NCI-H2081 (cell line): ENCODE results near the gene PTP4A1.
A peak's percentile ranks its signal among the peaks of the same experiment; 100 is the strongest.
"Not testable (repeated sequence)": the region's sequence is repeated elsewhere in the genome, so short reads cannot be mapped to it uniquely, and the experiment has no call there.

Experiments
- DNase-seq, 2 experiments: peaks; one replicate each; lab custom pipeline; 2025; lab: John Stamatoyannopoulos, UW

Gene PTP4A1

GRCh38 chr6:63572044-63572746 lies at the start of gene PTP4A1, which contains the start of gene LOC128125822:
TSS of gene PTP4A1 (plus strand) at chr6:63572480. CDS start at chr6:63576881, 4,401 bp downstream.
TSS of gene LOC128125822 (plus strand) at chr6:63572480.
- peak; percentile 97 for DNase-seq

DNA sequence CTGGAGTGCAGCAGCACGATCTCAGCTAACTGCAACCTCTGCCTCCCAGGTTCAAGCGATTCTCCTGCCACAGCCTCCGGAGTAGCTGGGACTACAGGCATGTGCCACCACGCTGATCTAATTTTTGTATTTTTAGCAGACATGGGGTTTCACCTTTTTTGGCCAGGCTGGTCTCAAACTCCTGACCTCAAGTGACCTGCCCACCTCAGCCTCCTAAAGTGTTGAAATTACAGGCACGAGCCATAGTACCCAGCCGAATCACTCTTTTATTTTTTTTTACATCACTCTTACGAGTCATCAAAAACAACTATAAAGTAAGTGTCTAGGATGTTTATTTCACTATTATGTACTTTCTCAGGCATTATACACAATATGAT lies 49.4 kb upstream of the PTP4A1 start:
- not testable (repeated sequence) for DNase-seq

DNA sequence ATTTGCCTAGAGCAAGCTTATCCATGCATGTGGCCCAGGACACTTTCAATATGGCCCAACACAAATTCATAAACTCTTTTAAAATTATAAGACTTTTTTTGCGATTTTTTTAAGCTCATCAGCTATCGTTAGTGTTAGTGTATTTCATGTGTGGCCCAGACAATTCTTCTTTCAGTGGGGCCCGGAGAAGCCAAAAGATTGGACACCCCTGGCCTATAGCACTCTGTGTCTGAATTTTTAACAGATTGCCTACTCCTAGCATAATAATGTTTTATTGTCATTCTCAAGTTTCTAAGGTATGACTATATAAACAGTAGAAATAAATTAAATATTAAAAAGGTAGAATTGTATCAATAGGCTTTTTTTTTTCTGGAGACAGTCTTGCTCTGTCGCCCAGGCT lies 48.6 kb upstream of the PTP4A1 start:
- DNase-seq: no peak

- no peak for DNase-seq
Observed at GRCh38 chr6:63525186-63525878, 46.9 kb upstream of the PTP4A1 start.

DNA sequence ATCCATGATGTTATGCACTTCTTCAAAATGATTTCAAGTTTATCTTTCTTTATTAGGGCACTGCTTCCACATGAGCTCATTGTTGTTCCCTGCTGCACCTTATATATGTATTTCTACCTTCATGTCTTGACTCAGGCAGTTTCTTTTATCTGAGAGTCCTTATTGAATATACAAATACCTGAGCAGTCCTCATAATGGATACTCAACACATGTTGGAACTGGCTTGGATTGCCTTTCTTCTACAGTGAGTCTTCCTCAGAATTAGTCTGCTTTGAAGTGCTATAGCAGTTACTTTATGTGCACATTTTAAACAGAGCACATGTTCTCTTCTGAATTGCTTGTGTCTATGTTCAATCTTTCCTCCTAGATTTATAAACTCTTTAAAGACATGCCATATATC lies 45.3 kb upstream of the PTP4A1 start:
- no peak for DNase-seq

DNA sequence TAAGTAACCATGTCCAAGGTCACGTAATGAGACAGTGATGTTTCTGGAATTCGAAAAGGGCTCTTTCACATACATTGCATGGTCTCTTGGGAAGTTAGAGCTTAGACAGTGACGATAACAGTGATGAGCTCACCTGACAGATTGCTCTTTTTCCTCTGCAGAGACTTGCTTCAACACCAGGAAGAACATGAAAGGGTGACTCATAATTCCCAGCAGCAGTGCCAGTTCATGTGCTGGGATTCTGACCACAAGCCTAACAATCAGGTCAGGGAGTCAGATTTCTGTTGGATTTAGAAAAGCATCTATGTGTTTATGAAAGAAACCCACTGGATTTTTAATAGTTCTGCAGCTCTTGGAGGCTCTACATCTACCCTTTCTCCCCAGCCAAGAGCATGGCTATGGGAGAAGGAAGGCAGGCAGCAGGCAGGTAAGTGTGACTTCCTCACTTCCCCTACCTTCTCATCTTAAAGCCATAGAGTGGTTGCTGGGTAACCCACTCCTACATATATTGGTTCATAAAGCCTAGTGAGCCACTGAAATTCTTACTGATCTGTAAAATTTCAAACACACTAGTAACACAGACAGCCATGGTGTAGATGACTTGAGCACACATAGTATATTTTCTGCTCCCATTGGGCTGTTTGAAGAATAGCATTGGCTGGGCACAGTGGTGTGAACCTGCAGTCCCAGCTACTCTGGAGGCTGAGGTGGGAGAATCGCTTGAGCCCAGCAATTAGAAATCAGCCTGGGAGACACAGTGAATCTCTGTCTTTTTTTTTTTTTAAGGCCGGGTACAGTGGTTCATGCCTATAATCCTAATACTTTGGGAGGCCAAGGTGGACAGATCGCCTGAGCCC lies 44.4 kb upstream of the PTP4A1 start:
- DNase-seq: no peak

DNA sequence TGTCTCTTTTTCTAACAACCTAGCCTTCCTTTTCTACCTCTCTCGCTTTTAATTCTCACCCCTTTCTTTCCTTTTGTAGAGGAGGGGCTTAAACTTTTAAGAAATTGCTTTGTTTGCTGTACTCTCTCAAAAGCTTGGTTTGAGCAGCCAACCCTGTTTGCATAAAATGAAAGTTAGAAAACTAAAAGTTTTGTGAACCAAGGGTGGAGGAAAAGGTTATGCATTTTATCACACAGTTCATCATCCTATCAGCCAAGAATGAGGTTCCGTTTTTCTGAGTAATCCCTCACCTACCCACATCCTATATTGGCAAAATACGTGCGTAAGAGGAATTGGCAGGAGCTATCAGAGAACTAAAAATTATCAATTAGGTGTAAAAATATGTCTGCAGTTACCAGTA lies 42.8 kb upstream of the PTP4A1 start:
- DNase-seq: no peak

- no peak for DNase-seq
Observed at GRCh38 chr6:63530182-63530581, 42.1 kb upstream of the PTP4A1 start.

GRCh38 chr6:63530991-63531390 lies 41.3 kb upstream of the PTP4A1 start:
- no peak for DNase-seq

- no peak for DNase-seq
Observed at GRCh38 chr6:63533026-63533425, 39.3 kb upstream of the PTP4A1 start.

GRCh38 chr6:63533952-63534351 lies 38.3 kb upstream of the PTP4A1 start:
- no peak for DNase-seq

GRCh38 chr6:63537201-63537958 lies 34.9 kb upstream of the PTP4A1 start:
- DNase-seq: peak in 1 of 2 experiments; percentile 16

- no peak for DNase-seq
Observed at GRCh38 chr6:63537959-63538300, 34.4 kb upstream of the PTP4A1 start.

- DNase-seq: no peak
Observed at GRCh38 chr6:63538550-63538949, 33.7 kb upstream of the PTP4A1 start.

DNA sequence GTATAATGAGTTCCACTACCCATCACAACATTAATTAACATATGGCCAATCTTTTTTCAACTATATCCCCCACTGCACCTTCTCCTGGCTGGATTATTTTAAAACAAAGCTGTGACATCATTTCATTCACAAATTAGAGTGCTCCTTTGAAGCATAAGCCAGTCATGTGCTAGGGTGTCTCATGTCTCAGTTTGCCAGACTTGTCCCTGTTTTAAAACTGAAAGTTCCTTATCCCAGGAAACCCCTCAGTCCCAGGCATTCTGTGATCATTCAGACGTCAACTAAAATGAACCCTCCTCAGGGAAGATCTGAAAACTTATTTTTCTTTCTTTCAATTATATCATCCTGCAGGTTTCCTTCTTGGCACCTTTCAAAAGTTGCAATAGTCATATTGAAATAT lies 29.3 kb upstream of the PTP4A1 start:
- DNase-seq: no peak

- no peak for DNase-seq
Observed at GRCh38 chr6:63543982-63544381, 28.3 kb upstream of the PTP4A1 start.

GRCh38 chr6:63546236-63546635 lies 26.0 kb upstream of the PTP4A1 start:
- DNase-seq: no peak

- no peak for DNase-seq
Observed at GRCh38 chr6:63546697-63547096, 25.6 kb upstream of the PTP4A1 start.

DNA sequence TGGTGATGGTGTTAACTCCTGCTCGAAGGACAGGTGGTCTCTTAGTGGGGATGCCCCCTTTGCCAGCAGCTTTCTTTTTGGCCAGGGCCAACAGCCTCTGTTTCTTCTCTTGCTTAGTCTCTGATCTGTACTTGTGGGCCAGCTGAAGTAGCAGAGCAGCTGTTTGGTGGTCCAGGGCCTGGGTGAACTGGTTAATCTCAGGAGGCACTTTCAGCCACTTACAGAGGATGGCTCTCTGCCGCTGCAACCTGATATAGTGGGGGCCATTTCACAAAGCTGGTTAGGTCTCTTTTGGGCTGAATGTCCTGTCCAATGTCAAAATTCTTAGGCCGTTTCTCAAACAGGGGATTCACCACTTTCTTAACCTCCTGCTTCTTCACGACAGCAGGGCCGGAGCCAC lies 23.2 kb upstream of the PTP4A1 start:
- no peak for DNase-seq

- DNase-seq: no peak
Observed at GRCh38 chr6:63553208-63553607, 19.1 kb upstream of the PTP4A1 start.

GRCh38 chr6:63553900-63554299 lies 18.4 kb upstream of the PTP4A1 start:
- no peak for DNase-seq

- no peak for DNase-seq
Observed at GRCh38 chr6:63554782-63555181, 17.5 kb upstream of the PTP4A1 start.
